Measurements from ENCODE around the gene TMEM213.

The TMEM213 gene

GRCh38 chr7:138819625-138820024, 21.8 kb downstream of the TMEM213 start:
- no peaks in the 10 kb centered on the region for H3K9me2 ChIP-seq (replicated peaks; ENCODE audit: low read depth, low read length)
- H3K4me2 ChIP-seq (ENCODE audit: low read depth, low read length, poor library complexity, severe bottlenecking), result no peak overlapping the region
- no peaks in the 10 kb centered on the region for H3K36me3 ChIP-seq (ENCODE audit: insufficient read depth, low read length)
- no peaks in the 10 kb centered on the region for H3K4me1 ChIP-seq (ENCODE audit: insufficient read depth, low read length, poor library complexity, severe bottlenecking)
- H3K79me2 ChIP-seq (ENCODE audit: insufficient read depth, low read length), result no peaks in the 10 kb centered on the region
- H3K27me3 ChIP-seq (ENCODE audit: insufficient read depth, low read length, poor library complexity, severe bottlenecking), result no peaks in the 10 kb centered on the region
- H3F3A ChIP-seq (ENCODE audit: low read depth), result no peaks in the 10 kb centered on the region
- H4K20me1 ChIP-seq (ENCODE audit: insufficient read depth, low read length, poor library complexity, severe bottlenecking), result no peaks in the 10 kb centered on the region
- TF ChIP-seq EZH2phosphoT487 (IDR thresholded peaks at IDR 0.05; ENCODE audit: borderline replicate concordance) (no peak), CTCF (conservative IDR thresholded peaks at IDR 0.05; ENCODE audit: low read length) (no peak)
- no peak overlapping the region for H2AFZ ChIP-seq (ENCODE audit: low read length)
- no peak overlapping the region for H3K9ac ChIP-seq (ENCODE audit: low read depth, low read length, poor library complexity, severe bottlenecking)
- H3K9me3 ChIP-seq (ENCODE audit: insufficient read depth, low read depth, low read length), result no peaks in the 10 kb centered on the region
- H3K4me3 ChIP-seq (ENCODE audit: low read length, poor library complexity, severe bottlenecking), result no peak overlapping the region

DNA sequence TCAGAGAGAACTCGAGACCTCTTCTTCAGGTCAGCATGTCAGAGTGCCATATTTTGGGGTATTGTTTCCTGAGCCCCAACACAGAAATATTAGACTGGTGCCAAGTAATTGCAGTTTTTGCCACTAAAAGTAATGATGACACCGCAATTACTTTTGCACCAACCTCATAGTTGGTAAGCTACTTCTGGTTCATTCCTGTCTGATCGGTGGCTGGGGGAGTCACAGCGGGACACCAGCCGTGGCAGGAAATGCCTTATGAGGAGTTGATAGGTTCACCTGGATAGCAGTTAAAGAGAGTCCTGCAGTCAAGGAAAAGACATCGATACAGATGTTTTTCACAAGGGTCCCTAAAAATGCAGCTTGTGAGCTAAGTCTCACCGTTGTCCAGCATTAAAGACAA, 24.1 kb downstream of the TMEM213 start:
- Histone ChIP-seq H4K20me1 (ENCODE audit: insufficient read depth, low read length, poor library complexity, severe bottlenecking) (no peaks in the 10 kb centered on the region), H3K4me2 (ENCODE audit: low read depth, low read length, poor library complexity, severe bottlenecking) (no peak overlapping the region), H3F3A (ENCODE audit: low read depth) (no peaks in the 10 kb centered on the region), H3K36me3 (ENCODE audit: insufficient read depth, low read length) (no peaks in the 10 kb centered on the region), H3K27me3 (ENCODE audit: insufficient read depth, low read length, poor library complexity, severe bottlenecking) (no peaks in the 10 kb centered on the region), H3K4me3 (ENCODE audit: low read length, poor library complexity, severe bottlenecking) (no peak overlapping the region), H3K9me3 (ENCODE audit: insufficient read depth, low read depth, low read length) (no peaks in the 10 kb centered on the region), H3K9me2 (replicated peaks; ENCODE audit: low read depth, low read length) (no peaks in the 10 kb centered on the region), H2AFZ (ENCODE audit: low read length) (no peak overlapping the region), H3K9ac (ENCODE audit: low read depth, low read length, poor library complexity, severe bottlenecking) (no peak overlapping the region), H3K4me1 (ENCODE audit: insufficient read depth, low read length, poor library complexity, severe bottlenecking) (no peaks in the 10 kb centered on the region), H3K79me2 (ENCODE audit: insufficient read depth, low read length) (no peaks in the 10 kb centered on the region)
- TF ChIP-seq CTCF (conservative IDR thresholded peaks at IDR 0.05; ENCODE audit: low read length), result no peak
- no peak for TF ChIP-seq EZH2phosphoT487 (IDR thresholded peaks at IDR 0.05; ENCODE audit: borderline replicate concordance)

DNA sequence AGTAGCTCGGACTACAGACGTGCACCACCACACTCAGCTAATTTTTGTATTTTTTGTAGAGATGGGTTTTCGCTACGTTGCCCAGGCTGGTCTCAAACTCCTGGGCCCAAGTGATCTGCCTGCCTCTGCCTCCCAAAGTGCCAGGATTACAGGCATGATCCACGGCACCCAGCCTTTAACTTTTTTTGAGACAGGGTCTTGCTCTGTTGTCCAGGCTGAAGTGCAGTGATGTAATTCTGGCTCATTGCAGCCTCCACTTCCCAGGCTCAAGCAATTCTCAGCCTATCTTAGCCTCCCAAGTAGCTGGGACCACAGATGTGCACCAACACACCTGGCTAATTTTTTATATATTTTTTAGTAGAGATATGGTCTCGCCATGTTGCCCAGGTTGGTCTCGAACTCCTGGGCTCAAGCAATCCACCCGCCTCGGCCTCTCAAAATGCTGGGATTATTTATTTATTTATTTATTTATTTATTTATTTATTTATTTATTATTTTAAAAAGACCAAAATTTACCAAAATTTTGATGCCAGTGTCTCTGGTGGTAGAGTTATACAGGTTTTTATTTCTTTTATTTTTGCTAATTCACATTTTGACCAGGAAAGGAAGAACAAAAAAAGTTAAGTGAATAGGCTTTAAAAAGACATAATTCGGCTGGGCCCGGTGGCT, 25.2 kb downstream of the TMEM213 start:
- TF ChIP-seq CTCF (conservative IDR thresholded peaks at IDR 0.05; ENCODE audit: low read length) (no peak), EZH2phosphoT487 (IDR thresholded peaks at IDR 0.05; ENCODE audit: borderline replicate concordance) (no peak)
- Histone ChIP-seq H2AFZ (ENCODE audit: low read length) (no peak overlapping the region), H3K79me2 (ENCODE audit: insufficient read depth, low read length) (no peaks in the 10 kb centered on the region), H3K9me2 (replicated peaks; ENCODE audit: low read depth, low read length) (no peaks in the 10 kb centered on the region), H3K4me1 (ENCODE audit: insufficient read depth, low read length, poor library complexity, severe bottlenecking) (no peaks in the 10 kb centered on the region), H3K4me3 (ENCODE audit: low read length, poor library complexity, severe bottlenecking) (no peak overlapping the region), H4K20me1 (ENCODE audit: insufficient read depth, low read length, poor library complexity, severe bottlenecking) (no peaks in the 10 kb centered on the region), H3K9me3 (ENCODE audit: insufficient read depth, low read depth, low read length) (no peaks in the 10 kb centered on the region), H3K36me3 (ENCODE audit: insufficient read depth, low read length) (no peaks in the 10 kb centered on the region), H3F3A (ENCODE audit: low read depth) (no peaks in the 10 kb centered on the region), H3K4me2 (ENCODE audit: low read depth, low read length, poor library complexity, severe bottlenecking) (no peak overlapping the region), H3K27me3 (ENCODE audit: insufficient read depth, low read length, poor library complexity, severe bottlenecking) (no peaks in the 10 kb centered on the region), H3K9ac (ENCODE audit: low read depth, low read length, poor library complexity, severe bottlenecking) (no peak overlapping the region)
